ENCODE results near the gene PXK. TPM values are rescaled to one million over a fixed set of nuclear protein-coding genes. Genes with fewer than 3 reads are reported as not detected.

PXK gene
- total and polyA plus RNA-seq, 12 donors: 5.6 to 40.5 (median 25.3) TPM

- WGBS, 4 donors: 59 to 75% (median 66%) methylated on average over 2 of the region's 2 CpGs
- no peaks in the 10 kb centered on the region for H3K4me1 ChIP-seq (replicated peaks in 1 of 2)
- no peaks in the 10 kb centered on the region for H3K36me3 ChIP-seq (replicated peaks in 1 of 2)
- H3K9me3 ChIP-seq (replicated peaks in 1 of 3): no peaks in the 10 kb centered on the region
- no peaks in the 10 kb centered on the region for H3K27me3 ChIP-seq
- H3K27ac ChIP-seq: no peak overlapping the region
- TF ChIP-seq POLR2A (IDR thresholded peaks at IDR 0.05) (no peak), CTCF (IDR thresholded peaks at IDR 0.05) (no peak)
- intact Hi-C loops (cut with DNase I): loop anchor here (2.0 to 10.0 kb wide), 4 partner anchors 54 to 112 kb away; partner anchors contain the start of gene ABHD6 (in 1 of the 2)
- H3K4me3 ChIP-seq: no peak overlapping the region
- DNase-seq: no peak
Measured at GRCh38 chr3:58299075-58299474, 33.6 kb upstream of the PXK start.

- Histone ChIP-seq H3K27me3 (no peaks in the 10 kb centered on the region), H3K4me1 (replicated peaks in 1 of 2) (no peaks in the 10 kb centered on the region), H3K9me3 (replicated peaks in 1 of 3) (no peaks in the 10 kb centered on the region), H3K4me3 (no peak overlapping the region), H3K27ac (no peak overlapping the region), H3K36me3 (replicated peaks in 1 of 2) (no peaks in the 10 kb centered on the region)
- DNase-seq: peak in 1 of 7 donors; percentile 28
- peak; percentile 48 to 80 (median 72) for TF ChIP-seq CTCF (IDR thresholded peaks at IDR 0.05)
- TF ChIP-seq POLR2A (IDR thresholded peaks at IDR 0.05): no peak
- WGBS, 4 donors: 12 to 15% (median 14%) methylated on average over 8 of the region's 8 CpGs
- intact Hi-C loops (cut with DNase I): loop anchor here (2.0 to 10.0 kb wide), 5 partner anchors 55 to 295 kb away; partner anchors contain the start of genes ABHD6 (in 1 of the 2) and FLNB (in 1 of the 2)
Measured at GRCh38 chr3:58299839-58300516, 32.7 kb upstream of the PXK start.

GRCh38 chr3:58305882-58306711, 26.6 kb upstream of the PXK start, which contains the start of the genes HTD2 and RPP14:
TSS of gene HTD2 (plus strand) at chr3:58306520. CDS start at chr3:58317614, 11,094 bp downstream.
TSS of gene RPP14 (plus strand) at chr3:58306245. CDS start at chr3:58310330, 4,085 bp downstream.
- H3K4me3 ChIP-seq: peak within 1 kb of the TSS; percentile 9 to 96 (median 58)
- peaks cover 19 to 26% of the 10 kb centered on the region in 2 donors for H3K4me1 ChIP-seq (replicated peaks in 1 of 2)
- no peaks in the 10 kb centered on the region for H3K27me3 ChIP-seq
- no peaks in the 10 kb centered on the region for H3K9me3 ChIP-seq (replicated peaks in 1 of 3)
- TF ChIP-seq CTCF (IDR thresholded peaks at IDR 0.05) (peak; percentile 95 to 98 (median 96)), POLR2A (IDR thresholded peaks at IDR 0.05) (peak; percentile 64 to 89)
- peaks cover 0 to 8% of the 10 kb centered on the region in 2 donors for H3K36me3 ChIP-seq (replicated peaks in 1 of 2)
- peak within 1 kb of the TSS; percentile 91 to 100 (median 98) for H3K27ac ChIP-seq
- DNase-seq: peak; percentile 98 to 99 (median 99)
- intact Hi-C loops (cut with DNase I): loop anchor here in 1 of 2 donors (10.0 kb wide), 1 partner anchor 301 kb away; the partner anchor contains the start of gene FLNB
- WGBS, 4 donors: 4 to 13% (median 5%) methylated on average over 19 to 71 of the region's 71 CpGs
